Measurements from ENCODE around the gene UBXN6. TPM values are rescaled to one million over a fixed set of nuclear protein-coding genes. Genes with fewer than 3 reads are reported as not detected.

The UBXN6 gene
- total RNA-seq, 1 donor from 2014 or later = 116 TPM

DNA sequence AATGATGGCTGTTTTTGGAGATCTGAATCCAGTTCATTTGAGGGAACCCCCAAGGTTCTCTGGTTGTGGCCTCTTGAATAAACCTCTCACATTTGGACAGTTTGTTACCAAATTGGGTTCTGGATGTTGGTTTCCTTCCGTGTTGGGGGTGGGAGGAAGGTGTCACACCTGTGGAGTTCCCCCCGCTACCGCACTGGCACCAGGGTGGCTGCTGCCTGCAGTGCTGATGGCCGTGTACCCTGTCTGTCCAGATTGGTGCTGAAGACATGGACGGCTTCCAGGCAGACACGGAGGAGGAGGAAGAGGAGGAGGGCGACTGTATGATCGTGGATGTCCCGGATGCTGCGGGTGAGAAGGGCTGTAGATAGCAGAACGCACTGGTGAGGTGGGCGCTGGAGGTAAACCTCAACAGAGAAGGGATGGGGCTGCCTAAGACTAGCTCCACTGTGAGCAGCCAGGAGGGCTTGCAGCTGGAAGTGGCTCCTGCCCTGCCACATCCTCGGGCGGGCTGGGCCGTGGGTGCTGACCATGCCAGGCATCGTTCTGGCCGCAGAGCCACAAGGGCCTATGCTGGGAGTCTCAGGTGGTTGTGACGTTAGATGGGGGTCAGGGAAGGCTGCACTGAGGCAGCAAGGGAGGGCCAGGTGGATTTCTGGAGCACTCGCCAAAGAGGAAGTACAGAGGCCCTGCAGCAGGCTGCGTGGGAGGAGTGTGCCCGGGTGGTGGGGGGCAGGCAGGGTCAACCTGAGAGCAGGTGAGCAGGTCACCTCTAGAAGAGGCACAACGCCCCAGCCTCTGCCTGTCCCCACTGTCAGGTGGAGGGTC, 15.4 kb downstream of the UBXN6 start:
- TF ChIP-seq, protein P1, sequence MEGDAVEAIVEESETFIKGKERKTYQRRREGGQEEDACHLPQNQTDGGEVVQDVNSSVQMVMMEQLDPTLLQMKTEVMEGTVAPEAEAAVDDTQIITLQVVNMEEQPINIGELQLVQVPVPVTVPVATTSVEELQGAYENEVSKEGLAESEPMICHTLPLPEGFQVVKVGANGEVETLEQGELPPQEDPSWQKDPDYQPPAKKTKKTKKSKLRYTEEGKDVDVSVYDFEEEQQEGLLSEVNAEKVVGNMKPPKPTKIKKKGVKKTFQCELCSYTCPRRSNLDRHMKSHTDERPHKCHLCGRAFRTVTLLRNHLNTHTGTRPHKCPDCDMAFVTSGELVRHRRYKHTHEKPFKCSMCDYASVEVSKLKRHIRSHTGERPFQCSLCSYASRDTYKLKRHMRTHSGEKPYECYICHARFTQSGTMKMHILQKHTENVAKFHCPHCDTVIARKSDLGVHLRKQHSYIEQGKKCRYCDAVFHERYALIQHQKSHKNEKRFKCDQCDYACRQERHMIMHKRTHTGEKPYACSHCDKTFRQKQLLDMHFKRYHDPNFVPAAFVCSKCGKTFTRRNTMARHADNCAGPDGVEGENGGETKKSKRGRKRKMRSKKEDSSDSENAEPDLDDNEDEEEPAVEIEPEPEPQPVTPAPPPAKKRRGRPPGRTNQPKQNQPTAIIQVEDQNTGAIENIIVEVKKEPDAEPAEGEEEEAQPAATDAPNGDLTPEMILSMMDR (IDR thresholded peaks at IDR 0.05; ENCODE audit: insufficient read depth, low read length, severe bottlenecking) = no peak
- Histone ChIP-seq H3K36me3 (ENCODE audit: control insufficient read depth, insufficient read depth, low read length) (peaks cover 12% of the 10 kb centered on the region), H3K27me3 (ENCODE audit: control insufficient read depth, insufficient read depth, low read length) (no peaks in the 10 kb centered on the region), H3K4me3 (ENCODE audit: low read depth, low read length) (no peak overlapping the region)
- FAIRE-seq (peak; percentile 83), DNase-seq (ENCODE audit: low read depth) (no peak)

DNA sequence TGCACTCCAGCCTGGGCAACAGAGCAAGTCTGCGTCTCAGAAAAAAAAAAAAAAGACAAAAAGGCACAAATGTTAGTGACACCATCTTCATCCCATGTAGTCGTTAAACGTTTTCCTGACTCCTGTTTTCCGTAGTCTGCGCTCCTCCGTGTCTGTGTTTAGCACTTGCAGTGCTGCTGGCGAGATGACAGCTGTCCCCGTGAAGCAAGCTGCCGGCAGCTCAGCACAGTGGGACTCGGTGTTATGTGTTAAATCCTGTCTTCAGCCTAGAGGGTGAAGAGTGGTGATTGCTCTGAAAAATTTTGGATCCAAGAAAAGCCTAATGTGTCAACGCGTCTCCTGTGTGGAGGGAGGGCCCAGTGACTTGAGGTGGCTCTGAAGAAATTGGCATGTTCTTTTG, 18.4 kb downstream of the UBXN6 start:
- Histone ChIP-seq H3K4me3 (ENCODE audit: low read depth, low read length) (no peak overlapping the region), H3K27me3 (ENCODE audit: control insufficient read depth, insufficient read depth, low read length) (no peaks in the 10 kb centered on the region), H3K36me3 (ENCODE audit: control insufficient read depth, insufficient read depth, low read length) (peaks cover 5% of the 10 kb centered on the region)
- FAIRE-seq (no peak), DNase-seq (ENCODE audit: low read depth) (no peak)
- TF ChIP-seq, protein P1 (IDR thresholded peaks at IDR 0.05; ENCODE audit: insufficient read depth, low read length, severe bottlenecking) = no peak

DNA sequence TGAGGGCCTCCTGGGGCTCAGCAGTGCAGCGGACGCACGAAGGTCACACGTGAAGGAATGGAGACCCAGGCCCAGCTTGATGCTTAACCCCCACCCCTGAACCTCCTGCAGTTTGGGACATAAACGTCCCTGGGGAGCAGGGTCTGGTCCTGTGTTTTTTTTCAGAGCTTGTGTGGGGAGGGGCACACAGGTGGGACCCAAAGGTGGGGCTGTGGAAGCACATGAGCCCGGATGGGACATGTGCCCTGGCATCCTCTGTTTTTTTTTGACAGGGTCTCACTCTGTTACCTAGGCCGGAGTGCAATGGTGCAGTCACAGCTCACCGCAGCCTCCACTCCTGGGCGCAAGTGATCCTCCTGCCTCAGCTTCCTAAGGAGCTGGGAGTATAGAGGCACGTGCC, 20.5 kb downstream of the UBXN6 start:
- DNase-seq (ENCODE audit: low read depth) (no peak), FAIRE-seq (no peak)

DNA sequence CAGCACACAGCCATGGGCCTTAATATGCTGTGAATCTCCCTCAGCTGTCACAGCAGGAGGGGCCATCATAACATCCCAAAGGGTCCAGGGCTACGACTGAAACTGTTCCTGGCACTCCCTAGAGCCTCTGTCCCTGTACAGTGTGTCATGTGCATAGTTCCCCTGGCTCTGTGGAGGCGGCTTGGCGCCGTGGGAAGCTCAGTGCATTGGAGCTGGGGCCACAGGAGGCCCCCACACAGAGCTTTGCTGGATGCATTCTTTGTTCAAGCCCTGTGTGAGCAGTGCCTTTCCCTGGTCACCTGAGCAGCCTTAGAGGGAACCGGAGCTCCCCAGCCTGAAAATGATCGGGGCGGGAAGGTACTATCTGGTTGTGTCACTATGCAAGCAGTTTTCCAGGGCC, 21.4 kb downstream of the UBXN6 start:
- DNase-seq (ENCODE audit: low read depth) (no peak), FAIRE-seq (no peak)
- H3K36me3 ChIP-seq (ENCODE audit: control insufficient read depth, insufficient read depth, low read length) = peaks cover 14% of the 10 kb centered on the region
- H3K27me3 ChIP-seq (ENCODE audit: control insufficient read depth, insufficient read depth, low read length) = no peaks in the 10 kb centered on the region
- no peak overlapping the region for H3K4me3 ChIP-seq (ENCODE audit: low read depth, low read length)
- TF ChIP-seq, protein P1 (IDR thresholded peaks at IDR 0.05; ENCODE audit: insufficient read depth, low read length, severe bottlenecking) = no peak

More for the DNA sequence above, 20.5 kb downstream of the UBXN6 start:
- TF ChIP-seq, protein P1 (IDR thresholded peaks at IDR 0.05; ENCODE audit: insufficient read depth, low read length, severe bottlenecking) = no peak
- Histone ChIP-seq H3K27me3 (ENCODE audit: control insufficient read depth, insufficient read depth, low read length) (no peaks in the 10 kb centered on the region), H3K36me3 (ENCODE audit: control insufficient read depth, insufficient read depth, low read length) (peaks cover 9% of the 10 kb centered on the region), H3K4me3 (ENCODE audit: low read depth, low read length) (no peak overlapping the region)

DNA sequence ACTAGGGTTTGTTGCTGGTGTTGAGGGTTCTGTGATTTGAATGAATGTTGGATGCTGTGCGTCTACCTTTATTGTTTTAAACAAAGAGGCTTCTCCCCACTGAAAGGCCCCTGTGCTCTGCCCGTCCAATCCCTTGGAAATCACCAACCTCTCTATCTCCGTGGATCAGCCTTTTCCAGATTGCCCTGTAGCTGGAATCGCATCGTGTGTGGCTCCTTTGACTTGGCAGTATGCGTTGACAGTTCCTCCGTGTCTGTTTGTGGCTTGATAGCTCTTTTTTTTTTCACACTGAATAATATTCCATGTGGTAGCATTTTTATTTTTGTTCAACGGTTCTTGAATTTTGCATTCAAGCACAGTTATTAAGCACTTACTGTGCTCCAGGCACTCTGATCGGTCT, 23.2 kb downstream of the UBXN6 start:
- Histone ChIP-seq H3K4me3 (ENCODE audit: low read depth, low read length) (no peak overlapping the region), H3K36me3 (ENCODE audit: control insufficient read depth, insufficient read depth, low read length) (peaks cover 18% of the 10 kb centered on the region), H3K27me3 (ENCODE audit: control insufficient read depth, insufficient read depth, low read length) (no peaks in the 10 kb centered on the region)
- TF ChIP-seq, protein P1 (IDR thresholded peaks at IDR 0.05; ENCODE audit: insufficient read depth, low read length, severe bottlenecking) = no peak
- DNase-seq (ENCODE audit: low read depth) (no peak), FAIRE-seq (no peak)
